GM19025 (cell line): ENCODE data around the gene ZNF608.

ENCODE experiments used
- ATAC-seq: cut with Tn5 transposase; IDR thresholded peaks from one replicate; pipeline ENCODE4 v1.9.1; 2021; ENCODE audit warnings: mild to moderate bottlenecking, low read depth, moderate library complexity; ENCODE audit not compliant: unreplicated experiment

Gene ZNF608

DNA sequence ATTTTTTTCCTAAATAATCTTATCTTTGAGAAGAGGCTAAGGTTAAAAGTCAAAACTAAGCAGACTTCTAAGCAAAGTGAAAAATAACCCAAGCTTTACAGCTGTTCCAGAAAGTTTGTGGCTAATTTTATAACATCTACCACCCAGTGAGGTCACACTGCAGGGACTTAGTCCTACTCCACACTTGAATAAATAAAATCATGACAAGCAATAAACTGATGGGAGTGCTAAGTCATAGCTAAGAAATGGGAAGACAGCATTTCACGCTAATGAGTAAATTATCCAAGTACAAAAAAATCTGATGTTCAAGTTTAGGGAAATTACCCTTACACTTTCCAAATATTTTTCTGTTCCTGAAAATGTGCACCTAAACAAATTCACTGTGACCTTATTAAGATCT lies 47.7 kb downstream of the ZNF608 start:
- ATAC-seq = no peak

DNA sequence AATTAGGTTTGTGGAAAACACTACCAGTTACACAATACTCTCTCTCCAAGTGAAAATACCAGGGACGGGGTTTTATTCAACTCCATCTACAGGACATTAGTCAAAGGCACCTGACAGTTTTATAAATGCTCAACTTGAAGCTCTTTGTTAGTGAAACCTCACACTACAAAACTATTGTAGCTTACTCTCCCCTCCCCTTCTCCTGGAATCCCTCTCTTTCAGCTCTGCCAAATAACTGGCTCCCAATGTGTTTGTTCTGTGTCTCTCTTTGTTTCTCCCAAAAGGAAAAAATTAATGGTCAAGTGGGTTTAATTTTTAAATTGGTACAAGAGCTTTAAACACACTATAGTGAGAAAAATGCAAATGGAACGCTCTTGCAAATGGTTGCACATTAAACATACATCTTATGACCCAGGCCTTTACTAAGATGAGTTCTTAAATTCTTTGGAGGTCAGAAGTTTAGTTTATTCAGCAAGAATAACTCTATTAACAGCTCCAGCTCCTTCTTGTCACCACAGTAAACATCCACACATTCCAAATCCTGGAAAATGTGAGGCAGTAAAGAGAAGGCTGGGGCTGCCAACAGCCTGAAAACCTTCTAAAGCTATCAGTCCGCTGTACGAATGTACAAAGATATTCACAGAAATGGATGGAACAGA lies 48.4 kb downstream of the ZNF608 start:
- ATAC-seq = no peak

DNA sequence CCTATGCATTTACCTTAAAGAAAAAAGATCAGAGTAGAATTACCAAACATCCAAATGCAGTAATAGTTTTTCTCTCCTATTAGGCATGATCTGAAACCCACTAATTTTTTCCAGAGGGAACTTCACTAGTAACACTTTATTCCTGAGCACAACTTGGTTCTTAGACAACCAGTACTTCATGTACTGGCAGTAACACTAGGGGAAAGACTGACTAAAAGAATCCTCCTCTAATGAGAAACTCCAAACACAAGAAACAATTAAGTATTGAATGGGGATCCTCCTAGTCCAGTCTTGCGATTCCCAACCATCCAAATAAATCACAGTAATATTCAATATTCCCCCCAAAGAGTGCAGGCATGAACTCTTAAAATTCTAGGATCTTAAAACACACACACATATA lies 48.9 kb downstream of the ZNF608 start:
- ATAC-seq = no peak

DNA sequence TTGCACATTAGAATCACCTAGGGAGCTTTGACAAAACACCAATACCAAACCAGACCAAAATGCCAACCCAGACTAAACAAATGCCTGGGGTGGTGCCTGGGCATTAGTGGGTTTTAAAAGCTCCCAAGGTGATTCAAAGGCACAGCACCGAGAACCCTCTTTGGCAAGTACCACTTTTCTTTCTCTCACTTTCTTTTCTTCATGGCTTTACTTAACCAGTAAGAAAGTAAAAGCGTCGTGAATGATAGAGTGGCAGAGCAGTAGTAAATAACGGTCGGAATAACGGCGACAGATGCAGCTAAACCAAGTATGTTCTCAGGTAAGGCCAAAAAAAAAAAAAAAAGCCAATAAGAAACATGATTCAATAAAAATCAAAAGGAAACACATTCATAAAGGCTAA lies 49.5 kb downstream of the ZNF608 start:
- ATAC-seq = no peak
